Vagina (tissue), 2 donors: ENCODE measurements around the gene DCST2.

ENCODE experiments used
- CTCF ChIP-seq, 3 experiments: fragments of 450-650 bp in 2 of 3; fragments of 200-600 bp in 1 of 3; sonication (generic) in 1 of 3; IDR thresholded peaks; one replicate each; pipeline ENCODE4 v1.5.1; 2017 to 2019; ENCODE audit warnings: antibody characterized with exemption in 3 of 3, mild to moderate bottlenecking in 2 of 3, moderate library complexity in 2 of 3
- POLR2AphosphoS5 ChIP-seq, 2 donors: sonication (generic); formaldehyde crosslinking; IDR thresholded peaks; one replicate each; pipeline ENCODE4 v1.9.0; 2017; ENCODE audit warnings: antibody characterized with exemption in 2 of 2, mild to moderate bottlenecking in 2 of 2, low read depth in 1 of 2; ENCODE audit not compliant: insufficient read depth in 1 of 2

GRCh38 chr1:155004352-155005075 is 29.1 kb downstream of the DCST2 start:
- TF ChIP-seq CTCF (IDR thresholded peaks at IDR 0.05): no peak
- no peak for TF ChIP-seq POLR2AphosphoS5 (IDR thresholded peaks at IDR 0.05; ENCODE audit: insufficient read depth in 1 of 2, low read depth in 1 of 2)
